GM12874 (cell line): ENCODE results near the gene PPIG.

Source experiments
- CTCF ChIP-seq: IDR thresholded peaks from 2 replicates; pipeline ENCODE4 v1.5.1; 2011; ENCODE audit warnings: low read depth, mild to moderate bottlenecking, control low read depth, low read length, moderate library complexity; ENCODE audit not compliant: insufficient read depth

PPIG gene

GRCh38 chr2:169644173-169644572 lies 60.0 kb downstream of the PPIG start:
- TF ChIP-seq CTCF, result no peak

DNA sequence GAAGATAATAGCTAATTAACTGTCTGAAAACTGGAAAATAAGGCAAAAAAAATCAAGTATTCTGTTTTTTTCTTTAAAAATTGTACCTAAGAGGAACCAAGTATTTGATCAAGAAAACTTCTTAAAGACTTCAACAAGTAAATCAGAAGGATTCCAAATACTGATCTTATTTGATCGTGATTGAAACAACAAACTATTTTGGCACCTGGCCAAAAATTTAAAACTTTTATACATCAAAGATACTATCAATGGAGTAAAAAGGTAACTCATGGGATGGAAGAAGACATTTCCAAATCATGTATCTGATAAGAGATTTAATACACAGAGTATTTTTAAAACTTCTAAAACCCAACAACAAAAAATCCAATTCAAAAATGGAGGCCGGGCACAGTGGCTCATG lies 63.3 kb downstream of the PPIG start:
- TF ChIP-seq CTCF, result no peak

DNA sequence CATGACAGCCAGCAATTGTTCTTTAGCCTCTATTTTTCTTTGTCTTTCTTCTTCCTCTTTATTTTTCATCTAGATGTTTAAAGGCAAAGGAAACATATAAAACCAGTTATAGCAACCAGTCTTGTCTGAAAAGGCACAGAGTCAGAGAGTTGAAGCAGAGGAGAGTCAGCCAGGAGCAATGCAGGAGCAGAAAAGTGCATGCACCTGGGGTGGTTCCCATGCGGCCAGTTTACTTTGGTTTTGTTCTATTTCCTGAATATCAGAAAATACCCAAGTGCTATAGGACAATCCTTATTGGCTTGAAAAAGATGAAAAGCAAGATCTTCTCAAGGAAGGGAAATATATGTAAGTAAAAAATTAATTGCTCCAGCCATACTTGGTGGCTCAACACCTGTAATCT lies 65.1 kb downstream of the PPIG start:
- no peak for TF ChIP-seq CTCF

- no peak for TF ChIP-seq CTCF
These were observed 69.5 kb downstream of the PPIG start for GRCh38 chr2:169653636-169654035.

- no peak for TF ChIP-seq CTCF
These were observed 72.0 kb downstream of the PPIG start for GRCh38 chr2:169656164-169656563.

DNA sequence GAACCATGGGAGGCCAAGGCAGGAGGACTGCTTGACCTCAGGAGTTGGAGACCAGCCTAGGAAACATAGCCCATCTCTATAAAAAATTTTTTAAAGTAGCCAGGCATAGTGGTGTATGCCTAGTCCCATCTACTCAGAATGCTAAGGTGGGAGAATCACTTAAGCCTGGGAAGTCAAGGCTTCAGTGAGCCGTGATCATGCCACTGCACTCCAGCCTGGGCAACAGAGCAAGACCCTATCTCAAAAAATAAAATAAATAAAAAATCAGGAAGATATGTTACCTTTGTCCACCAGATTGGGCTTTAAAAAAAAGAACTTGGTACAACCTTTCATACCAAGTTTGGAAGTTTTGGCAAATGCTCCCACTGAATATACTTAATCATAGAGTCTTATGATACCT lies 74.7 kb downstream of the PPIG start:
- no peak for TF ChIP-seq CTCF

DNA sequence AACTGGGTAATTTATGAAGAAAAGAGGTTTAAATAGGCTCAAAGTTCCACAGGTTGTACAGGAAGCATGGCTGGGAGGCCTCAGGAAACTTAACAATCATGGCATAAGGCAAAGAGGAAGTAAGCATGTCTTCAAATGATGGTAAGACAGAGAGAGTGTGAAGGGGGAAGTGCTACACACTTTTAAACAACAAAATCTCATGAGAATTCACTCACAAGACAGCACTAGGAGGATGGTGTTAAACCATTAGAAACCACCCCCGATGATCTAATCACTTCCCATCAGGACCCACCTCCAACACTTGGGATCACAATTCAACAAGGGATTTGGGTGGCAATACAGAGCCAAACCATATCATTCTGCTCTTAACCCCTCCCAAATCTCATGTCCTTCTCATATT lies 75.2 kb downstream of the PPIG start:
- TF ChIP-seq CTCF, result no peak

DNA sequence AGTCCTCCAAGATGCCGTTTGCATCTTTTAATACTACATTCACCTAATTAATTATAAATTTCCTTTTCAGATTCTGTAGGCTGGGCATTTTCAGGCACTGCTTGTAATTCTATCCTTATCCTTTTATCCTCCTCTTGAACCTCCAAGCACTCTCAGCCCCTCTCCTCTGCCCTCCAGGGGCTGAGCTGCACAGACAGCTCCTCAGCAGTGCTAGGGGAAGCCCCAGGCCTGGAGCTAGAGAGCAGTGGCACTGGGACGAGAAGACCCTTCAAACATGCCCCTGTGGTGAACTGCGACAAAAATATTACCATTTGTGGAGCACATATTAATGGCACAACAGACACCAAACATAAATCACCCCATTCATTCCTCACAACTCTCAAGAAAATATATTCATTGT lies 77.1 kb downstream of the PPIG start:
- TF ChIP-seq CTCF, result no peak
